ENCODE data around the gene PRKCA. TPM values are rescaled to one million over a fixed set of nuclear protein-coding genes. Genes with fewer than 3 reads are reported as not detected.

The PRKCA gene
- total and polyA plus RNA-seq, 2 of the 13 experiments (the other 11 are each of a cell fraction or from before 2014, with no cell fraction given), result 18.5 to 21.5 TPM

- no peak for TF ChIP-seq NONO (IDR thresholded peaks at IDR 0.05)
- TF ChIP-seq NONO (CRISPR knock-in tag; conservative IDR thresholded peaks at IDR 0.05), result no peak
- TF ChIP-seq ZFP36L1 (CRISPR knock-in tag; IDR thresholded peaks at IDR 0.05), result no peak; the same call in 1 of the 2 replicates
- no peak; the same call in 1 of the 2 replicates for TF ChIP-seq AHDC1 (CRISPR knock-in tag; IDR thresholded peaks at IDR 0.05; ENCODE audit: borderline replicate concordance)
- no peak for TF ChIP-seq E2F1 (CRISPR knock-in tag; IDR thresholded peaks at IDR 0.05)
- TF ChIP-seq SOX5 (CRISPR knock-in tag; IDR thresholded peaks at IDR 0.05; ENCODE audit: borderline replicate concordance), result peak; percentile 70; the same call in 1 of the 2 replicates
- peak; percentile 68; the same call in 1 of the 2 replicates for TF ChIP-seq ZSCAN5A (CRISPR knock-in tag; IDR thresholded peaks at IDR 0.05; ENCODE audit: borderline replicate concordance)
- TF ChIP-seq MATR3 (CRISPR knock-in tag; IDR thresholded peaks at IDR 0.05), result no peak
- no peak for TF ChIP-seq ZNF543 (CRISPR knock-in tag; IDR thresholded peaks at IDR 0.05)
- no peak for TF ChIP-seq MLXIP (CRISPR knock-in tag; IDR thresholded peaks at IDR 0.05; ENCODE audit: borderline replicate concordance)
- TF ChIP-seq SNAPC2 (CRISPR knock-in tag; IDR thresholded peaks at IDR 0.05), result 0 out of 2 replicates have a peak, but pooled peaks have one; percentile 72
- no peak for TF ChIP-seq ZNF576 (CRISPR knock-in tag; IDR thresholded peaks at IDR 0.05)
- no peak; the same call in 1 of the 2 replicates for TF ChIP-seq ZNF337 (CRISPR knock-in tag; IDR thresholded peaks at IDR 0.05; ENCODE audit: borderline replicate concordance, low read depth)
- TF ChIP-seq KDM6A (CRISPR knock-in tag; IDR thresholded peaks at IDR 0.05; ENCODE audit: low read depth), result peak; percentile 75; the same call in 1 of the 2 replicates
- no peak for TF ChIP-seq SP1 (IDR thresholded peaks at IDR 0.05)
- TF ChIP-seq SP1 (CRISPR knock-in tag; IDR thresholded peaks at IDR 0.05), result peak; percentile 33; the same call in 1 of the 2 replicates
- TF ChIP-seq JUN (CRISPR knock-in tag; IDR thresholded peaks at IDR 0.05), result no peak
Observed at GRCh38 chr17:66451188-66452149, 149.1 kb downstream of the PRKCA start (continued).

Measured in HepG2 (cell line).